Epidermal melanocyte (primary cell): ENCODE data around the gene DENND1A.

Experiments used
- DNase-seq: peaks from one replicate; pipeline ENCODE4 v3.0.0; 2011; ENCODE audit warnings: low spot score; ENCODE audit not compliant: insufficient read length

The DENND1A gene

GRCh38 chr9:123360161-123361085, 569.5 kb downstream of the DENND1A start:
- no peak for DNase-seq

GRCh38 chr9:123359546-123359945, 570.4 kb downstream of the DENND1A start:
- no peak for DNase-seq

GRCh38 chr9:123359106-123359505, 570.8 kb downstream of the DENND1A start:
- no peak for DNase-seq

GRCh38 chr9:123358181-123358905, 571.6 kb downstream of the DENND1A start:
- peak; percentile 10 for DNase-seq

GRCh38 chr9:123357743-123358059, 572.2 kb downstream of the DENND1A start:
- DNase-seq: no peak

- peak; percentile 7 for DNase-seq
Measured at GRCh38 chr9:123356851-123357742, 572.8 kb downstream of the DENND1A start.

- DNase-seq: no peak
Measured at GRCh38 chr9:123355761-123356431, 574.0 kb downstream of the DENND1A start, which contains the start of gene CRB2. TSS of gene CRB2 (plus strand) at chr9:123356197. CDS start at chr9:123356261, 64 bp downstream.

- DNase-seq: no peak
Measured at GRCh38 chr9:123354806-123355508, 575.0 kb downstream of the DENND1A start.

- DNase-seq: peak; percentile 76
Measured at GRCh38 chr9:123353984-123354591, 575.8 kb downstream of the DENND1A start.

- no peak for DNase-seq
Measured at GRCh38 chr9:123353041-123353440, 576.9 kb downstream of the DENND1A start.

GRCh38 chr9:123350590-123351310, 579.2 kb downstream of the DENND1A start:
- no peak for DNase-seq

- DNase-seq: peak; percentile 93
Measured at GRCh38 chr9:123349691-123350480, 580.0 kb downstream of the DENND1A start.

GRCh38 chr9:123349033-123349432, 580.9 kb downstream of the DENND1A start:
- no peak for DNase-seq

GRCh38 chr9:123348317-123348992, 581.5 kb downstream of the DENND1A start:
- DNase-seq: no peak

- no peak for DNase-seq
Measured at GRCh38 chr9:123347289-123348060, 582.5 kb downstream of the DENND1A start.

- no peak for DNase-seq
Measured at GRCh38 chr9:123346826-123347225, 583.1 kb downstream of the DENND1A start.

- DNase-seq: no peak
Measured at GRCh38 chr9:123346026-123346425, 583.9 kb downstream of the DENND1A start.
